Esophagus squamous epithelium (tissue), 4 donors: ENCODE results near the gene FBXO41.

ENCODE experiments used
- POLR2A ChIP-seq, 4 donors: fragments of 450-650 bp; IDR thresholded peaks; one replicate each; pipeline ENCODE4 v1.6.1; 2017; ENCODE audit warnings: antibody characterized with exemption in 4 of 4, mild to moderate bottlenecking in 4 of 4, moderate library complexity in 3 of 4
- TF ChIP-seq, protein P1 (sequence below), 6 experiments: fragments of 450-650 bp in 4 of 6; fragments of 200-600 bp in 2 of 6; sonication (generic) in 2 of 6; IDR thresholded peaks; one replicate each; pipeline ENCODE4 v1.5.1; 2016 to 2019; ENCODE audit warnings: antibody characterized with exemption in 6 of 6, mild to moderate bottlenecking in 4 of 6, moderate library complexity in 4 of 6

DNA sequence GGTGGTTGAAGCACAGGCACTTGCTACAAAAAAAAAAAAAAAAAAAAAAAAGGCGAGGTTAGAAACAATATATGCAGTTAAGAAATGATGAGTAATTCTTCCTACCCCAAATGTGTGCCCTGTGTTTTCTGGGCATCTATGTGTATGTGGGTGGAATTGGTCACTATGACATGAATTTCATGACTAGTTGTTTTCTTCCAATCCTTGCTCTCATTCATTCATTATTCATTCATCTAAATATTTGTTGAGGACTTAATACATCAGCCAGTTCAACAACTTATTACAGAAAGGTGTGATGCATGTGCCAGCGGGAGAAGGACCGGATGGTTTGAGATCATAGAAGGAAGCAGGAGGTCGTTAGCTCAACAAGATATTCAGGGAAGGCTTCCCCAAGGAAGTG is 17.4 kb upstream of the FBXO41 start:
- TF ChIP-seq, protein P1, sequence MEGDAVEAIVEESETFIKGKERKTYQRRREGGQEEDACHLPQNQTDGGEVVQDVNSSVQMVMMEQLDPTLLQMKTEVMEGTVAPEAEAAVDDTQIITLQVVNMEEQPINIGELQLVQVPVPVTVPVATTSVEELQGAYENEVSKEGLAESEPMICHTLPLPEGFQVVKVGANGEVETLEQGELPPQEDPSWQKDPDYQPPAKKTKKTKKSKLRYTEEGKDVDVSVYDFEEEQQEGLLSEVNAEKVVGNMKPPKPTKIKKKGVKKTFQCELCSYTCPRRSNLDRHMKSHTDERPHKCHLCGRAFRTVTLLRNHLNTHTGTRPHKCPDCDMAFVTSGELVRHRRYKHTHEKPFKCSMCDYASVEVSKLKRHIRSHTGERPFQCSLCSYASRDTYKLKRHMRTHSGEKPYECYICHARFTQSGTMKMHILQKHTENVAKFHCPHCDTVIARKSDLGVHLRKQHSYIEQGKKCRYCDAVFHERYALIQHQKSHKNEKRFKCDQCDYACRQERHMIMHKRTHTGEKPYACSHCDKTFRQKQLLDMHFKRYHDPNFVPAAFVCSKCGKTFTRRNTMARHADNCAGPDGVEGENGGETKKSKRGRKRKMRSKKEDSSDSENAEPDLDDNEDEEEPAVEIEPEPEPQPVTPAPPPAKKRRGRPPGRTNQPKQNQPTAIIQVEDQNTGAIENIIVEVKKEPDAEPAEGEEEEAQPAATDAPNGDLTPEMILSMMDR (IDR thresholded peaks at IDR 0.05), result no peak
- TF ChIP-seq POLR2A (IDR thresholded peaks at IDR 0.05), result no peak
